Measurements from ENCODE around the gene SLC7A6OS.
A peak's percentile ranks its signal among the peaks of the same experiment; 100 is the strongest.

The SLC7A6OS gene

GRCh38 chr16:68276223-68276622 lies 34.5 kb downstream of the SLC7A6OS start:
- peaks cover 3% of the 10 kb centered on the region for H3K79me1 ChIP-seq (ENCODE audit: low read depth, low read length)
- no peak overlapping the region for H3K9ac ChIP-seq (ENCODE audit: low read depth, low read length, poor library complexity)
- H3K9me3 ChIP-seq (replicated peaks in 1 of 2; ENCODE audit: control insufficient read depth in 2 of 2, insufficient read depth in 1 of 2, low read depth in 1 of 2, low read length in 2 of 2): no peaks in the 10 kb centered on the region
- WGBS, 2 donors (ENCODE audit: extremely low coverage in 2 of 2, insufficient read length in 2 of 2, insufficient replicate concordance in 1 of 2): no CpG with 5 or more reads among the region's 3 CpGs
- no peak overlapping the region for H2BK5ac ChIP-seq (ENCODE audit: low read length)
- H3K18ac ChIP-seq (ENCODE audit: low read length): no peak overlapping the region
- no peak overlapping the region for H2BK120ac ChIP-seq (ENCODE audit: low read depth, low read length)
- H3K4me3 ChIP-seq (ENCODE audit: low read length in 2 of 2): no peak overlapping the region
- H3K36me3 ChIP-seq (replicated peaks in 1 of 2; ENCODE audit: control insufficient read depth in 2 of 2, insufficient read depth in 2 of 2, low read length in 2 of 2): peaks cover 8 to 12% of the 10 kb centered on the region in 2 donors
- no peak overlapping the region for H3K23ac ChIP-seq (ENCODE audit: low read depth, low read length, poor library complexity)
- no peak overlapping the region for H3K4me2 ChIP-seq (ENCODE audit: insufficient read depth, low read length, poor library complexity, severe bottlenecking)
- H3K27me3 ChIP-seq (ENCODE audit: control insufficient read depth in 3 of 3, insufficient read depth in 3 of 3, low read depth in 1 of 3, low read length in 3 of 3): no peaks in the 10 kb centered on the region
- no peak overlapping the region for H4K91ac ChIP-seq (ENCODE audit: low read depth, low read length, poor library complexity)
- H2BK12ac ChIP-seq (ENCODE audit: low read length): no peak overlapping the region
- no peak for DNase-seq (ENCODE audit: low spot score)
- no peak overlapping the region for H2AFZ ChIP-seq (ENCODE audit: low read length)
- no peak overlapping the region for H4K8ac ChIP-seq (ENCODE audit: low read depth, low read length)
- H2BK15ac ChIP-seq (ENCODE audit: low read length): no peak overlapping the region
- H3K27ac ChIP-seq (replicated peaks; ENCODE audit: low read length): no peak overlapping the region
- H3K4ac ChIP-seq (ENCODE audit: low read length): no peak overlapping the region
- H3K14ac ChIP-seq (ENCODE audit: low read length): no peak overlapping the region
- H2AK5ac ChIP-seq (ENCODE audit: low read depth, low read length): no peak overlapping the region
- H3K4me1 ChIP-seq (ENCODE audit: control insufficient read depth in 2 of 2, insufficient read depth in 1 of 2, low read depth in 1 of 2, low read length in 2 of 2): peaks cover 1 to 3% of the 10 kb centered on the region in 2 donors

- no peak overlapping the region for H3K4me2 ChIP-seq (ENCODE audit: insufficient read depth, low read length, poor library complexity, severe bottlenecking)
- no peaks in the 10 kb centered on the region for H3K9me3 ChIP-seq (replicated peaks in 1 of 2; ENCODE audit: control insufficient read depth in 2 of 2, insufficient read depth in 1 of 2, low read depth in 1 of 2, low read length in 2 of 2)
- H4K91ac ChIP-seq (ENCODE audit: low read depth, low read length, poor library complexity): no peak overlapping the region
- no peak overlapping the region for H4K8ac ChIP-seq (ENCODE audit: low read depth, low read length)
- no peak overlapping the region for H3K4me3 ChIP-seq (ENCODE audit: low read length in 2 of 2)
- no peaks in the 10 kb centered on the region for H3K27me3 ChIP-seq (ENCODE audit: control insufficient read depth in 3 of 3, insufficient read depth in 3 of 3, low read depth in 1 of 3, low read length in 3 of 3)
- H3K79me1 ChIP-seq (ENCODE audit: low read depth, low read length): peaks cover 3% of the 10 kb centered on the region
- H3K18ac ChIP-seq (ENCODE audit: low read length): no peak overlapping the region
- no peak overlapping the region for H2BK5ac ChIP-seq (ENCODE audit: low read length)
- H3K4me1 ChIP-seq (ENCODE audit: control insufficient read depth in 2 of 2, insufficient read depth in 1 of 2, low read depth in 1 of 2, low read length in 2 of 2): peaks cover 1 to 3% of the 10 kb centered on the region in 2 donors
- DNase-seq (ENCODE audit: low spot score): no peak
- H2BK120ac ChIP-seq (ENCODE audit: low read depth, low read length): no peak overlapping the region
- WGBS, 2 donors (ENCODE audit: extremely low coverage in 2 of 2, insufficient read length in 2 of 2, insufficient replicate concordance in 1 of 2): no CpG with 5 or more reads among the region's 4 CpGs
- no peak overlapping the region for H3K9ac ChIP-seq (ENCODE audit: low read depth, low read length, poor library complexity)
- no peak overlapping the region for H3K14ac ChIP-seq (ENCODE audit: low read length)
- H2BK12ac ChIP-seq (ENCODE audit: low read length): no peak overlapping the region
- no peak overlapping the region for H3K27ac ChIP-seq (replicated peaks; ENCODE audit: low read length)
- no peak overlapping the region for H3K23ac ChIP-seq (ENCODE audit: low read depth, low read length, poor library complexity)
- H2BK15ac ChIP-seq (ENCODE audit: low read length): no peak overlapping the region
- H3K36me3 ChIP-seq (replicated peaks in 1 of 2; ENCODE audit: control insufficient read depth in 2 of 2, insufficient read depth in 2 of 2, low read length in 2 of 2): peaks cover 8 to 14% of the 10 kb centered on the region in 2 donors
- no peak overlapping the region for H3K4ac ChIP-seq (ENCODE audit: low read length)
- H2AK5ac ChIP-seq (ENCODE audit: low read depth, low read length): no peak overlapping the region
- H2AFZ ChIP-seq (ENCODE audit: low read length): no peak overlapping the region
These were observed 35.0 kb downstream of the SLC7A6OS start for GRCh38 chr16:68275611-68276191.

GRCh38 chr16:68274441-68274840 lies 36.3 kb downstream of the SLC7A6OS start:
- Histone ChIP-seq H2BK120ac (ENCODE audit: low read depth, low read length) (no peak overlapping the region), H3K27me3 (ENCODE audit: control insufficient read depth in 3 of 3, insufficient read depth in 3 of 3, low read depth in 1 of 3, low read length in 3 of 3) (no peaks in the 10 kb centered on the region), H3K27ac (replicated peaks; ENCODE audit: low read length) (no peak overlapping the region), H2BK15ac (ENCODE audit: low read length) (no peak overlapping the region), H3K4me1 (ENCODE audit: control insufficient read depth in 2 of 2, insufficient read depth in 1 of 2, low read depth in 1 of 2, low read length in 2 of 2) (peaks cover 1 to 3% of the 10 kb centered on the region in 2 donors), H3K9me3 (replicated peaks in 1 of 2; ENCODE audit: control insufficient read depth in 2 of 2, insufficient read depth in 1 of 2, low read depth in 1 of 2, low read length in 2 of 2) (no peaks in the 10 kb centered on the region), H2BK5ac (ENCODE audit: low read length) (peak overlapping the region; percentile 39), H3K4me2 (ENCODE audit: insufficient read depth, low read length, poor library complexity, severe bottlenecking) (no peak overlapping the region), H2AK5ac (ENCODE audit: low read depth, low read length) (no peak overlapping the region), H3K23ac (ENCODE audit: low read depth, low read length, poor library complexity) (no peak overlapping the region), H4K91ac (ENCODE audit: low read depth, low read length, poor library complexity) (no peak overlapping the region), H3K36me3 (replicated peaks in 1 of 2; ENCODE audit: control insufficient read depth in 2 of 2, insufficient read depth in 2 of 2, low read length in 2 of 2) (peaks cover 8 to 14% of the 10 kb centered on the region in 2 donors), H2AFZ (ENCODE audit: low read length) (no peak overlapping the region), H3K14ac (ENCODE audit: low read length) (peak overlapping the region; percentile 56), H4K8ac (ENCODE audit: low read depth, low read length) (peak overlapping the region; percentile 30), H3K4me3 (ENCODE audit: low read length in 2 of 2) (no peak overlapping the region), H3K4ac (ENCODE audit: low read length) (no peak overlapping the region), H2BK12ac (ENCODE audit: low read length) (no peak overlapping the region), H3K79me1 (ENCODE audit: low read depth, low read length) (peaks cover 3% of the 10 kb centered on the region), H3K9ac (ENCODE audit: low read depth, low read length, poor library complexity) (no peak overlapping the region), H3K18ac (ENCODE audit: low read length) (no peak overlapping the region)
- WGBS, 2 donors (ENCODE audit: extremely low coverage in 2 of 2, insufficient read length in 2 of 2, insufficient replicate concordance in 1 of 2): no CpG with 5 or more reads among the region's 4 CpGs
- DNase-seq (ENCODE audit: low spot score): no peak

GRCh38 chr16:68273896-68274295 lies 36.9 kb downstream of the SLC7A6OS start:
- Histone ChIP-seq H2BK12ac (ENCODE audit: low read length) (no peak overlapping the region), H3K4me2 (ENCODE audit: insufficient read depth, low read length, poor library complexity, severe bottlenecking) (no peak overlapping the region), H2AK5ac (ENCODE audit: low read depth, low read length) (no peak overlapping the region), H3K27me3 (ENCODE audit: control insufficient read depth in 3 of 3, insufficient read depth in 3 of 3, low read depth in 1 of 3, low read length in 3 of 3) (no peaks in the 10 kb centered on the region), H4K8ac (ENCODE audit: low read depth, low read length) (no peak overlapping the region), H2BK15ac (ENCODE audit: low read length) (no peak overlapping the region), H3K4me3 (ENCODE audit: low read length in 2 of 2) (no peak overlapping the region), H3K9ac (ENCODE audit: low read depth, low read length, poor library complexity) (no peak overlapping the region), H3K36me3 (replicated peaks in 1 of 2; ENCODE audit: control insufficient read depth in 2 of 2, insufficient read depth in 2 of 2, low read length in 2 of 2) (peaks cover 8 to 14% of the 10 kb centered on the region in 2 donors), H3K14ac (ENCODE audit: low read length) (no peak overlapping the region), H2BK5ac (ENCODE audit: low read length) (no peak overlapping the region), H3K27ac (replicated peaks; ENCODE audit: low read length) (no peak overlapping the region), H3K4me1 (ENCODE audit: control insufficient read depth in 2 of 2, insufficient read depth in 1 of 2, low read depth in 1 of 2, low read length in 2 of 2) (peaks cover 3% of the 10 kb centered on the region in 2 donors), H4K91ac (ENCODE audit: low read depth, low read length, poor library complexity) (no peak overlapping the region), H2AFZ (ENCODE audit: low read length) (no peak overlapping the region), H3K79me1 (ENCODE audit: low read depth, low read length) (peaks cover 3% of the 10 kb centered on the region), H3K23ac (ENCODE audit: low read depth, low read length, poor library complexity) (no peak overlapping the region), H3K18ac (ENCODE audit: low read length) (no peak overlapping the region), H3K4ac (ENCODE audit: low read length) (no peak overlapping the region), H2BK120ac (ENCODE audit: low read depth, low read length) (no peak overlapping the region), H3K9me3 (replicated peaks in 1 of 2; ENCODE audit: control insufficient read depth in 2 of 2, insufficient read depth in 1 of 2, low read depth in 1 of 2, low read length in 2 of 2) (no peaks in the 10 kb centered on the region)
- WGBS, 2 donors (ENCODE audit: extremely low coverage in 2 of 2, insufficient read length in 2 of 2, insufficient replicate concordance in 1 of 2): no CpG with 5 or more reads among the region's 8 CpGs
- no peak for DNase-seq (ENCODE audit: low spot score)
